Measurements from ENCODE around the gene SP1. TPM values are rescaled to one million over a fixed set of nuclear protein-coding genes. Genes with fewer than 3 reads are reported as not detected.

SP1 gene
- total RNA-seq, 2 donors from 2014 or later: 83.6 to 96.8 TPM

DNA sequence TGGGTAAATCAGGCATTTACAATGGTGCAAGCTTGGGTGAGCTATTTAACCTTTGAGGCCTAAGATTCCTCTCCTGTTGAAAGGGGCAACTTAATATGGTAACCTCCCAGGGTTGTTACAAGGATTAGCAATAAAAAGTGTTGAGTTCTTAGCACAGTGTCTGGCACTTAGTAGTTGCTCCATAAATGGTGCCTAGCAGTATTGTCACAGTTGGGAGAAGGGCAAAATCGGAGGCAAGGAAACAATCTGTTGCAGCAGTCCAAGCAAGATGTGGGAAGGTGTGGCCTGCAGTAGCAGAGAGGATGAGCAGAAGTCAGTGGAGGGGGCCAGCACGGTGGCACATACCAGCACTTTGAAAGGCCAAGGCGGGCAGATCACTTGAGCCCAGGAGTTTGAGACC, 36.5 kb upstream of the SP1 start:
- TF ChIP-seq, protein P1, sequence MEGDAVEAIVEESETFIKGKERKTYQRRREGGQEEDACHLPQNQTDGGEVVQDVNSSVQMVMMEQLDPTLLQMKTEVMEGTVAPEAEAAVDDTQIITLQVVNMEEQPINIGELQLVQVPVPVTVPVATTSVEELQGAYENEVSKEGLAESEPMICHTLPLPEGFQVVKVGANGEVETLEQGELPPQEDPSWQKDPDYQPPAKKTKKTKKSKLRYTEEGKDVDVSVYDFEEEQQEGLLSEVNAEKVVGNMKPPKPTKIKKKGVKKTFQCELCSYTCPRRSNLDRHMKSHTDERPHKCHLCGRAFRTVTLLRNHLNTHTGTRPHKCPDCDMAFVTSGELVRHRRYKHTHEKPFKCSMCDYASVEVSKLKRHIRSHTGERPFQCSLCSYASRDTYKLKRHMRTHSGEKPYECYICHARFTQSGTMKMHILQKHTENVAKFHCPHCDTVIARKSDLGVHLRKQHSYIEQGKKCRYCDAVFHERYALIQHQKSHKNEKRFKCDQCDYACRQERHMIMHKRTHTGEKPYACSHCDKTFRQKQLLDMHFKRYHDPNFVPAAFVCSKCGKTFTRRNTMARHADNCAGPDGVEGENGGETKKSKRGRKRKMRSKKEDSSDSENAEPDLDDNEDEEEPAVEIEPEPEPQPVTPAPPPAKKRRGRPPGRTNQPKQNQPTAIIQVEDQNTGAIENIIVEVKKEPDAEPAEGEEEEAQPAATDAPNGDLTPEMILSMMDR (IDR thresholded peaks at IDR 0.05): no peak

GRCh38 chr12:53343969-53344368, 36.0 kb upstream of the SP1 start:
- Histone ChIP-seq H3K4me1 (no peaks in the 10 kb centered on the region), H3K9me3 (no peaks in the 10 kb centered on the region), H3K36me3 (no peaks in the 10 kb centered on the region), H3K4me3 (no peak overlapping the region), H3K9ac (ENCODE audit: low read depth in 2 of 2, low read length in 2 of 2) (no peak overlapping the region), H3K27ac (no peak overlapping the region), H3K27me3 (no peaks in the 10 kb centered on the region)
- TF ChIP-seq, protein P1 (IDR thresholded peaks at IDR 0.05): no peak
- intact Hi-C loops (cut with DNase I): no loop called here
- DNase-seq: no peak

More for the DNA sequence above, 36.5 kb upstream of the SP1 start:
- H3K27me3 ChIP-seq: no peaks in the 10 kb centered on the region
- no peak for DNase-seq
- no peaks in the 10 kb centered on the region for H3K4me1 ChIP-seq
- H3K9ac ChIP-seq (ENCODE audit: low read depth in 2 of 2, low read length in 2 of 2): no peak overlapping the region
- no peaks in the 10 kb centered on the region for H3K36me3 ChIP-seq
- no peaks in the 10 kb centered on the region for H3K9me3 ChIP-seq
- H3K27ac ChIP-seq: no peak overlapping the region
- H3K4me3 ChIP-seq: no peak overlapping the region
- intact Hi-C loops (cut with DNase I): no loop called here

- Histone ChIP-seq H3K4me3 (peak overlapping the region; percentile 63), H3K27ac (no peak overlapping the region)
These were observed 35.5 kb upstream of the SP1 start for GRCh38 chr12:53344487-53344823.

DNA sequence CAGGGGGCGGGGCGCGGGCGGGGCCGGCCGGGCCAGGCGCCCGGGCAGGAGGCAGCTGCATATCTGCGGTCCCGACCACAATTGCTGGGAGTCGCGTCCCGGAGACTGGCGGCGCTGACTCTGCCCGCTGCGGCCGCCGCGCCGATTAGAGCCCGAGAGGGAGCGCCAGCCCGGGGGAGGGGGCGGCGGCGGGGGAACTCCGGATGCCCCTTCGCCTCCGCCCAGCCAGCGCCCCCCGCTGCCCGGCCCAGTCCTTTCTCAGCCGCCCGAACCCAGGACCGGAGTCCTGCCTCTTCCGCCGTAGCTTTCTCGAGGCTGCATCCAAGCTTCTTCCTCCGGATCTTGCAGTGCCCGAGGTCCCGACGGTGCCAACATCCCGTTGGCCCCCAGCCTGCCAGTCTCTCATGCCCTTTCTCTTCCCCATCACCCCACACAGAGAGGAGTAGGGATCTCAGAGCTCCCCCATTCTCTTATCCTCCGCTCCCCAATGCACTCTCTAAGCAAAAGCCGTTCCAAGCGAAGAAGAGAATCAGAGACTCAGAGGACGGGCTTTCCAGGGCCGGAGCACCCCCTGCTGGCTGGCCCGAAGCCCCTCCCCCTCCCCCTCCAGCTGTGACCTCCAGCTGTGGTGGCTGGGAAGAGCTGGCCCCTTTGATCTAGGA, 35.0 kb upstream of the SP1 start:
- Histone ChIP-seq H3K4me1 (no peaks in the 10 kb centered on the region), H3K36me3 (no peaks in the 10 kb centered on the region), H3K9me3 (no peaks in the 10 kb centered on the region), H3K27ac (peak overlapping the region; percentile 61), H3K9ac (ENCODE audit: low read depth in 2 of 2, low read length in 2 of 2) (peak overlapping the region; percentile 78 to 86), H3K27me3 (no peaks in the 10 kb centered on the region), H3K4me3 (peak overlapping the region; percentile 63)
- DNase-seq: peak; percentile 69
- intact Hi-C loops (cut with DNase I): no loop called here
- TF ChIP-seq, protein P1 (IDR thresholded peaks at IDR 0.05): peak; percentile 42

More at GRCh38 chr12:53344487-53344823, 35.5 kb upstream of the SP1 start:
- Histone ChIP-seq H3K4me1 (no peaks in the 10 kb centered on the region), H3K36me3 (no peaks in the 10 kb centered on the region), H3K27me3 (no peaks in the 10 kb centered on the region), H3K9ac (ENCODE audit: low read depth in 2 of 2, low read length in 2 of 2) (no peak overlapping the region), H3K9me3 (no peaks in the 10 kb centered on the region)
- intact Hi-C loops (cut with DNase I): no loop called here
- TF ChIP-seq, protein P1 (IDR thresholded peaks at IDR 0.05): no peak
- no peak for DNase-seq

GRCh38 chr12:53345486-53346188, 34.3 kb upstream of the SP1 start:
- peak overlapping the region; percentile 61 for H3K27ac ChIP-seq
- peak overlapping the region; percentile 63 for H3K4me3 ChIP-seq
- no peaks in the 10 kb centered on the region for H3K36me3 ChIP-seq
- H3K27me3 ChIP-seq: no peaks in the 10 kb centered on the region
- H3K9ac ChIP-seq (ENCODE audit: low read depth in 2 of 2, low read length in 2 of 2): peak overlapping the region; percentile 78 to 86
- intact Hi-C loops (cut with DNase I): no loop called here
- DNase-seq: no peak
- H3K9me3 ChIP-seq: no peaks in the 10 kb centered on the region
- TF ChIP-seq, protein P1 (IDR thresholded peaks at IDR 0.05): no peak
- H3K4me1 ChIP-seq: no peaks in the 10 kb centered on the region
